WTC11 (cell line): ENCODE measurements around the gene SLC47A2. TPM values are rescaled to one million over a fixed set of nuclear protein-coding genes. Genes with fewer than 3 reads are reported as not detected.
"Not testable (repeated sequence)": the region's sequence is repeated elsewhere in the genome, so short reads cannot be mapped to it uniquely, and the experiment has no call there.

Experiments
- ATAC-seq: fragments of 200-7000 bp; cut with Tn5 transposase; 2 replicates; pipeline ENCODE4 v1.10.0; 2021; ENCODE audit warnings: mild to moderate bottlenecking, moderate library complexity
- CTCF ChIA-PET: fragments of 300-600 bp; sonication (Branson Sonifier 250); formaldehyde crosslinking; loops from one replicate; lab custom pipeline; 2021; ENCODE audit warnings: antibody characterized with exemption; lab: Charles Lee
- POLR2A ChIA-PET: fragments of 350-600 bp; sonication (Branson Sonifier 250); formaldehyde crosslinking; loops from one replicate; lab custom pipeline; 2021; ENCODE audit warnings: antibody characterized with exemption; lab: Charles Lee
- DNase-seq: peaks from one replicate; pipeline ENCODE4 v3.0.0; 2021; ENCODE audit warnings: low spot score
- H3K27ac Mint-ChIP-seq: 2 replicates; pipeline ENCODE4 v1.8.0; 2021; ENCODE audit warnings: mixed read lengths
- H3K27me3 Mint-ChIP-seq: 2 replicates; pipeline ENCODE4 v1.8.0; 2021; ENCODE audit warnings: low read depth, mild to moderate bottlenecking, moderate library complexity, mixed read lengths
- H3K36me3 Mint-ChIP-seq: 2 replicates; pipeline ENCODE4 v1.8.0; 2021; ENCODE audit warnings: mixed read lengths
- H3K4me1 Mint-ChIP-seq: 2 replicates; pipeline ENCODE4 v1.8.0; 2022; ENCODE audit warnings: mixed read lengths
- H3K4me3 Mint-ChIP-seq: 2 replicates; pipeline ENCODE4 v1.8.0; 2021; ENCODE audit warnings: mild to moderate bottlenecking, moderate library complexity, mixed read lengths
- H3K9me3 Mint-ChIP-seq: 2 replicates; pipeline ENCODE4 v1.8.0; 2021; ENCODE audit warnings: mixed read lengths
- CBFB ChIP-seq: sonication (generic); formaldehyde crosslinking; IDR thresholded peaks from 2 replicates; pipeline ENCODE4 v1.8.1; 2022; ENCODE audit warnings: mild to moderate bottlenecking, low read depth, missing genetic modification reagents
- ELF4 ChIP-seq: sonication (generic); formaldehyde crosslinking; IDR thresholded peaks from 2 replicates; pipeline ENCODE4 v1.8.1; 2022; ENCODE audit warnings: low read depth, mild to moderate bottlenecking, moderate library complexity, missing genetic modification reagents
- ESRRA ChIP-seq: sonication (generic); formaldehyde crosslinking; IDR thresholded peaks from 2 replicates; pipeline ENCODE4 v1.8.1; 2022; ENCODE audit warnings: mild to moderate bottlenecking, missing genetic modification reagents, borderline replicate concordance
- NFATC4 ChIP-seq: fragments of 250-450 bp; sonication (Bioruptor Pico); IDR thresholded peaks from 2 replicates; pipeline ENCODE4 v1.9.0; 2021; ENCODE audit warnings: mild to moderate bottlenecking
- NR1H2 ChIP-seq: sonication (generic); formaldehyde crosslinking; IDR thresholded peaks from 2 replicates; pipeline ENCODE4 v1.9.0; 2021; ENCODE audit warnings: mild to moderate bottlenecking, moderate library complexity, missing genetic modification reagents
- NR2C2 ChIP-seq: sonication (generic); formaldehyde crosslinking; IDR thresholded peaks from 2 replicates; pipeline ENCODE4 v1.8.0; 2022; ENCODE audit warnings: mild to moderate bottlenecking, missing genetic modification reagents
- PRRX2 ChIP-seq: fragments of 250-450 bp; sonication (Bioruptor Pico); IDR thresholded peaks from 2 replicates; pipeline ENCODE4 v1.8.0; 2021; ENCODE audit warnings: mild to moderate bottlenecking
- SP1 ChIP-seq: sonication (generic); formaldehyde crosslinking; conservative IDR thresholded peaks from 2 replicates; pipeline ENCODE4 v1.8.1; 2022; ENCODE audit warnings: missing genetic modification reagents
- ZNF396 ChIP-seq: fragments of 250-450 bp; sonication (Bioruptor Pico); IDR thresholded peaks from 2 replicates; pipeline ENCODE4 v1.8.0; 2021; ENCODE audit warnings: mild to moderate bottlenecking, moderate library complexity, borderline replicate concordance
- total RNA-seq: library from RNA; stranded (reverse); gene quantifications from 3 replicates; pipeline ENCODE4 v1.2.3, GENCODE V29; 2021
- TF ChIP-seq, protein P1 (sequence below): fragments of 250-450 bp; sonication (Bioruptor Pico); IDR thresholded peaks from 2 replicates; pipeline ENCODE4 v1.9.0; 2021; ENCODE audit warnings: moderate library complexity, mild to moderate bottlenecking, inconsistent platforms, borderline replicate concordance
- TF ChIP-seq, protein P2 (sequence below): sonication (generic); formaldehyde crosslinking; IDR thresholded peaks from 2 replicates; pipeline ENCODE4 v1.8.1; 2023; ENCODE audit warnings: mild to moderate bottlenecking, missing genetic modification reagents, moderate library complexity
- TF ChIP-seq, protein P3 (sequence below): sonication (generic); formaldehyde crosslinking; IDR thresholded peaks from 2 replicates; pipeline ENCODE4 v1.8.1; 2022; ENCODE audit warnings: missing genetic modification reagents, borderline replicate concordance
- TF ChIP-seq, protein P4 (sequence below): sonication (generic); formaldehyde crosslinking; conservative IDR thresholded peaks from 2 replicates; pipeline ENCODE4 v1.8.1; 2023; ENCODE audit warnings: mild to moderate bottlenecking, low read depth, missing genetic modification reagents, moderate library complexity
- TF ChIP-seq, protein P5 (sequence below): sonication (generic); formaldehyde crosslinking; IDR thresholded peaks from 2 replicates; pipeline ENCODE4 v1.8.0; 2022; ENCODE audit warnings: mild to moderate bottlenecking, missing genetic modification reagents

SLC47A2 gene
- total RNA-seq, 1 experiment from 2014 or later = not detected

DNA sequence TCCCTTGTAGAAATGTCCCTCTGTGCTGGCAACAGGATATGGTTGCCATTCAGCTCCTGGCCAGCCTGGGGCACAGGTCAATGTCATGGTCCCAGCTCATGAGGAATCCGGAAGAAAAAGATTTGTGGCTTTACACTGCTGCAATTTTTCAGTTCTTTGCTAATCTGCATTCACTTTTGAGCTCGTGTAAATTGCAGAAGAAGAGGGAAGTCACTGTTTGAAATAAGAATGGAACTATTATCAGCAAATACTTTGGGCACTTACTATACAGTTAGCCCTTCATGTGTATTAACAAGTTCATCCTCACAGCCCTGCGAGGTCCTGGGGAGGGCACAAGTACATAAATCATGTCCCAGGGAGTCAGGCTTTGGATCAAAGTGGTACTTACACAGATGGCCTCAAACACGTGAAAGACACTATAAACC lies 14.2 kb downstream of the SLC47A2 start:
- no peak overlapping the region for H3K4me3 Mint-ChIP-seq
- ChIA-PET CTCF (interaction anchor here (1.3 to 1.9 kb wide), 3 partner anchors 54 to 340 kb away, joined by 4 read pairs; partner anchors contain the start of genes ALDH3A2 and B9D1), POLR2A (no interaction called here)
- no peak for TF ChIP-seq ZNF396 (CRISPR knock-in tag)
- TF ChIP-seq CBFB (CRISPR knock-in tag) = no peak
- TF ChIP-seq ESRRA = no peak
- no peak for TF ChIP-seq NR1H2
- TF ChIP-seq, protein P1, sequence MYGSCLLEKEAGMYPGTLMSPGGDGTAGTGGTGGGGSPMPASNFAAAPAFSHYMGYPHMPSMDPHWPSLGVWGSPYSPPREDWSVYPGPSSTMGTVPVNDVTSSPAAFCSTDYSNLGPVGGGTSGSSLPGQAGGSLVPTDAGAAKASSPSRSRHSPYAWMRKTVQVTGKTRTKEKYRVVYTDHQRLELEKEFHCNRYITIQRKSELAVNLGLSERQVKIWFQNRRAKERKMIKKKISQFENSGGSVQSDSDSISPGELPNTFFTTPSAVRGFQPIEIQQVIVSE (CRISPR knock-in tag) = no peak
- TF ChIP-seq, protein P2, sequence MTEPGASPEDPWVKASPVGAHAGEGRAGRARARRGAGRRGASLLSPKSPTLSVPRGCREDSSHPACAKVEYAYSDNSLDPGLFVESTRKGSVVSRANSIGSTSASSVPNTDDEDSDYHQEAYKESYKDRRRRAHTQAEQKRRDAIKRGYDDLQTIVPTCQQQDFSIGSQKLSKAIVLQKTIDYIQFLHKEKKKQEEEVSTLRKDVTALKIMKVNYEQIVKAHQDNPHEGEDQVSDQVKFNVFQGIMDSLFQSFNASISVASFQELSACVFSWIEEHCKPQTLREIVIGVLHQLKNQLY (CRISPR knock-in tag) = no peak
- TF ChIP-seq, protein P3, sequence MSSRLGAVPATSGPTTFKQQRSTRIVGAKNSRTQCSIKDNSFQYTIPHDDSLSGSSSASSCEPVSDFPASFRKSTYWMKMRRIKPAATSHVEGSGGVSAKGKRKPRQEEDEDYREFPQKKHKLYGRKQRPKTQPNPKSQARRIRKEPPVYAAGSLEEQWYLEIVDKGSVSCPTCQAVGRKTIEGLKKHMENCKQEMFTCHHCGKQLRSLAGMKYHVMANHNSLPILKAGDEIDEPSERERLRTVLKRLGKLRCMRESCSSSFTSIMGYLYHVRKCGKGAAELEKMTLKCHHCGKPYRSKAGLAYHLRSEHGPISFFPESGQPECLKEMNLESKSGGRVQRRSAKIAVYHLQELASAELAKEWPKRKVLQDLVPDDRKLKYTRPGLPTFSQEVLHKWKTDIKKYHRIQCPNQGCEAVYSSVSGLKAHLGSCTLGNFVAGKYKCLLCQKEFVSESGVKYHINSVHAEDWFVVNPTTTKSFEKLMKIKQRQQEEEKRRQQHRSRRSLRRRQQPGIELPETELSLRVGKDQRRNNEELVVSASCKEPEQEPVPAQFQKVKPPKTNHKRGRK = no peak
- TF ChIP-seq, protein P4, sequence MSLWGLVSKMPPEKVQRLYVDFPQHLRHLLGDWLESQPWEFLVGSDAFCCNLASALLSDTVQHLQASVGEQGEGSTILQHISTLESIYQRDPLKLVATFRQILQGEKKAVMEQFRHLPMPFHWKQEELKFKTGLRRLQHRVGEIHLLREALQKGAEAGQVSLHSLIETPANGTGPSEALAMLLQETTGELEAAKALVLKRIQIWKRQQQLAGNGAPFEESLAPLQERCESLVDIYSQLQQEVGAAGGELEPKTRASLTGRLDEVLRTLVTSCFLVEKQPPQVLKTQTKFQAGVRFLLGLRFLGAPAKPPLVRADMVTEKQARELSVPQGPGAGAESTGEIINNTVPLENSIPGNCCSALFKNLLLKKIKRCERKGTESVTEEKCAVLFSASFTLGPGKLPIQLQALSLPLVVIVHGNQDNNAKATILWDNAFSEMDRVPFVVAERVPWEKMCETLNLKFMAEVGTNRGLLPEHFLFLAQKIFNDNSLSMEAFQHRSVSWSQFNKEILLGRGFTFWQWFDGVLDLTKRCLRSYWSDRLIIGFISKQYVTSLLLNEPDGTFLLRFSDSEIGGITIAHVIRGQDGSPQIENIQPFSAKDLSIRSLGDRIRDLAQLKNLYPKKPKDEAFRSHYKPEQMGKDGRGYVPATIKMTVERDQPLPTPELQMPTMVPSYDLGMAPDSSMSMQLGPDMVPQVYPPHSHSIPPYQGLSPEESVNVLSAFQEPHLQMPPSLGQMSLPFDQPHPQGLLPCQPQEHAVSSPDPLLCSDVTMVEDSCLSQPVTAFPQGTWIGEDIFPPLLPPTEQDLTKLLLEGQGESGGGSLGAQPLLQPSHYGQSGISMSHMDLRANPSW (CRISPR knock-in tag) = no peak
- TF ChIP-seq NFATC4 (CRISPR knock-in tag) = no peak
- no peak for TF ChIP-seq PRRX2 (CRISPR knock-in tag)
- TF ChIP-seq, protein P5, sequence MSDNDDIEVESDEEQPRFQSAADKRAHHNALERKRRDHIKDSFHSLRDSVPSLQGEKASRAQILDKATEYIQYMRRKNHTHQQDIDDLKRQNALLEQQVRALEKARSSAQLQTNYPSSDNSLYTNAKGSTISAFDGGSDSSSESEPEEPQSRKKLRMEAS (CRISPR knock-in tag) = no peak
- H3K36me3 Mint-ChIP-seq = no peaks in the 10 kb centered on the region
- DNase-seq (no peak), ATAC-seq (no peak)
- no peak overlapping the region for H3K27ac Mint-ChIP-seq
- H3K4me1 Mint-ChIP-seq = peaks cover 26% of the 10 kb centered on the region
- no peaks in the 10 kb centered on the region for H3K9me3 Mint-ChIP-seq
- H3K27me3 Mint-ChIP-seq = no peaks in the 10 kb centered on the region; the same call in 1 of the 2 replicates

DNA sequence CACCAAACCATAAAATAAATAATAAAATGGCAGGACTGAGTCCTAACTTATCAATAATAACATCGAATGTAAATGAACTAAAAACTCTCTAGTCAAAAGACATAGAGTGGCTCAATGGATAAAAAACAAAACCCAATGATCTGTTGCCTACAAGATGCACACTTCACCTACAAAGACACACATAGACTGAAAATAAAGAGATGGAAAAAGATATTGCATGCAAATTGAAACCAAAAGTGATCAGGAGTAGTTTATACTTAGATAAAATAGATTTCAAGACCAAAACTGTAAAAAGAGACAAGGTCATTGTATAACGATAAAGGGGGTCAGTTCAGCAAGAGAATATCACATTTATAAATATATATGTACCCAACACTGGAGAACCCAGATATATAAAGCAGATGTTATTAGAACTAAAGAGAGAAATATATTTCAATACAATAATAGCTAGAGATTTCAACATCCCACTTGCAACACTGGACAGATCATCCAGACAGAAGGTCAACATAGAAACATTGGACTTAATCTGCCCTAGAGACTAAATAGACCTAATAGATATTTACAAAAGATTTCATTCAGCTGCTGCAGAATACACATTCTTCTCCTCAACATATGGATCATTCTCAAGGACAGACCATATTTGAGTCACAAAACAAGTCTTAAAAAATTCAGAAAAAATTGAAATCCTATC lies 29.8 kb downstream of the SLC47A2 start:
- CTCF ChIA-PET = no interaction called here
- no peak overlapping the region for H3K27ac Mint-ChIP-seq
- H3K36me3 Mint-ChIP-seq = peaks cover 76% of the 10 kb centered on the region
- H3K27me3 Mint-ChIP-seq = peaks cover 4% of the 10 kb centered on the region
- no peak for ATAC-seq
- peaks cover 79% of the 10 kb centered on the region for H3K9me3 Mint-ChIP-seq
- no peak overlapping the region for H3K4me3 Mint-ChIP-seq
- POLR2A ChIA-PET = no interaction called here
- TF ChIP-seq SP1 (CRISPR knock-in tag) = no peak
- TF ChIP-seq, protein P3 = no peak
- no peak for TF ChIP-seq ELF4 (CRISPR knock-in tag)
- TF ChIP-seq NR2C2 (CRISPR knock-in tag) = no peak
- H3K4me1 Mint-ChIP-seq = no peaks in the 10 kb centered on the region
- DNase-seq = no peak

DNA sequence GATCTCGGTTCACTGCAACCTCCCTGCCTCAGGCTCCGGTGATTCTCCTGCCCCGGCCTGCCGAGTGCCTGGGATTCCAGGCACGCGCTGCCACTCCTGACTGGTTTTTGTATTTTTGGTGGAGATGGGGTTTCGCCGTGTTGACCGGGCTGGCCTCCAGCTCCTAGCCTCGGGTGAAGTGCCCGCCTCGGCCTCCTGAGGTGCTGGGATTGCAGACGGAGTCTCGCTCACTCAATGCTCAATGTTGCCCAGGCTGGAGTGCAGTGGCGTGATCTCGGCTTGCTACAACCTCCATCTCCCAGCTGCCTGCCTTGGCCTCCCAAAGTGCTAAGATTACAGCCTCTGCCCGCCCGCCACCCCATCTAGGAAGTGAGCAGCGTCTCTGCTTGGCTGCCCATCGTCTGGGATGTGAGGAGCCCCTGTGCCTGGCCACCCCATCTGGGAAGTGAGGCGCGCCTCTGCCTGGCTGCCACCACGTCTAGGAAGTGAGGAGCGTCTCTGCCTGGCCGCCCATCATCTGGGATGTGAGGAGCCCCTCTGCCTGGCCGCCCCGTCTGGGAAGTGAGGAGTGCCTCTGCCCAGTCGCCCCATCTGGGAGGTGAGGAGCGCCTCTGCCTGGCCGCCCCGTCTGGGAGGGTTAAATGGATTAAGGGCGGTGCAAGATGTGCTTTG lies 31.3 kb downstream of the SLC47A2 start:
- H3K4me1 Mint-ChIP-seq, POLR2A ChIA-PET, ATAC-seq, CTCF ChIA-PET, H3K27me3 Mint-ChIP-seq, H3K27ac Mint-ChIP-seq, DNase-seq, H3K4me3 Mint-ChIP-seq: not testable (repeated sequence)
- peaks cover 66% of the 10 kb centered on the region for H3K9me3 Mint-ChIP-seq
- H3K36me3 Mint-ChIP-seq = peaks cover 76% of the 10 kb centered on the region
